H9 (cell line): ENCODE data around the gene KCNJ15. TPM values are rescaled to one million over a fixed set of nuclear protein-coding genes. Genes with fewer than 3 reads are reported as not detected.

Source experiments
- DNase-seq: peaks from one replicate; pipeline ENCODE4 v3.0.0-alpha.2; 2017
- H2AFZ ChIP-seq: one replicate; pipeline ENCODE4 v1.6.1; 2013; ENCODE audit warnings: mild to moderate bottlenecking, low read length, control low read depth, moderate library complexity
- H2AK5ac ChIP-seq: 2 replicates; pipeline ENCODE4 v1.6.1; 2013; ENCODE audit warnings: low read length, control low read depth, mixed read lengths; ENCODE audit not compliant: insufficient read length
- H2BK120ac ChIP-seq: one replicate; pipeline ENCODE4 v1.6.1; 2013; ENCODE audit warnings: low read depth, mild to moderate bottlenecking, low read length, control low read depth, inconsistent platforms; ENCODE audit not compliant: poor library complexity, severe bottlenecking
- H2BK12ac ChIP-seq: 2 replicates; pipeline ENCODE4 v1.6.1; 2013; ENCODE audit warnings: low read length, control low read depth, mixed read lengths, low read depth; ENCODE audit not compliant: insufficient read length
- H2BK15ac ChIP-seq: 2 replicates; pipeline ENCODE4 v1.6.1; 2013; ENCODE audit warnings: low read depth, low read length, control low read depth
- H2BK20ac ChIP-seq: one replicate; pipeline ENCODE4 v1.6.1; 2013; ENCODE audit warnings: low read depth, mild to moderate bottlenecking, low read length, control low read depth, inconsistent platforms; ENCODE audit not compliant: poor library complexity, severe bottlenecking
- H2BK5ac ChIP-seq: 2 replicates; pipeline ENCODE4 v1.6.1; 2013; ENCODE audit warnings: low read length, control low read depth, mixed read lengths; ENCODE audit not compliant: insufficient read length
- H3K14ac ChIP-seq: 2 replicates; pipeline ENCODE4 v1.6.1; 2013; ENCODE audit warnings: low read length, control low read depth; ENCODE audit not compliant: insufficient read depth
- H3K18ac ChIP-seq: 2 replicates; pipeline ENCODE4 v1.6.1; 2013; ENCODE audit warnings: low read depth, mild to moderate bottlenecking, mixed read lengths, low read length, control low read depth; ENCODE audit not compliant: insufficient read length
- H3K23ac ChIP-seq: 2 replicates; pipeline ENCODE4 v1.6.1; 2013; ENCODE audit warnings: low read length, control low read depth, mixed read lengths, low read depth; ENCODE audit not compliant: insufficient read length
- H3K23me2 ChIP-seq: 2 replicates; pipeline ENCODE4 v1.6.1; 2013; ENCODE audit warnings: low read depth, mild to moderate bottlenecking, mixed read lengths, low read length, control low read depth; ENCODE audit not compliant: insufficient read length, poor library complexity, severe bottlenecking
- H3K27ac ChIP-seq: 2 replicates; pipeline ENCODE4 v1.5.1; 2013; ENCODE audit warnings: low read length, control low read depth, mixed read lengths, low read depth; ENCODE audit not compliant: insufficient read length
- H3K27me3 ChIP-seq: 2 replicates; pipeline ENCODE4 v1.6.1; 2013; ENCODE audit warnings: low read length, control low read depth, inconsistent platforms; ENCODE audit not compliant: insufficient read depth
- H3K4ac ChIP-seq: 2 replicates; pipeline ENCODE4 v1.6.1; 2013; ENCODE audit warnings: low read depth, mild to moderate bottlenecking, control low read depth, inconsistent platforms, low read length, moderate library complexity
- H3K4me1 ChIP-seq: 2 replicates; pipeline ENCODE4 v1.6.1; 2013; ENCODE audit warnings: low read length, control low read depth, inconsistent platforms; ENCODE audit not compliant: insufficient read depth
- H3K4me2 ChIP-seq: 2 replicates; pipeline ENCODE4 v1.6.1; 2013; ENCODE audit warnings: low read length, control low read depth, mixed read lengths; ENCODE audit not compliant: insufficient read length, insufficient read depth
- H3K56ac ChIP-seq: 2 replicates; pipeline ENCODE4 v1.6.1; 2013; ENCODE audit warnings: low read depth, mild to moderate bottlenecking, mixed read lengths, low read length, control low read depth; ENCODE audit not compliant: insufficient read length
- H3K79me1 ChIP-seq: 2 replicates; pipeline ENCODE4 v1.6.1; 2013; ENCODE audit warnings: low read depth, mild to moderate bottlenecking, moderate library complexity, low read length, control low read depth, inconsistent platforms; ENCODE audit not compliant: insufficient read depth, poor library complexity, severe bottlenecking
- H3K79me2 ChIP-seq: 2 replicates; pipeline ENCODE4 v1.6.1; 2013; ENCODE audit warnings: low read length, control low read depth, inconsistent platforms; ENCODE audit not compliant: insufficient read depth
- H3K9ac ChIP-seq: 2 replicates; pipeline ENCODE4 v1.6.1; 2013; ENCODE audit warnings: low read length, control low read depth, mixed read lengths; ENCODE audit not compliant: insufficient read length; ENCODE audit errors: extremely low read depth
- H3K9me3 ChIP-seq: one replicate; pipeline ENCODE4 v1.6.1; 2013; ENCODE audit warnings: low read depth, low read length, inconsistent platforms; ENCODE audit not compliant: control insufficient read depth
- H3T11ph ChIP-seq: one replicate; pipeline ENCODE4 v1.6.1; 2013; ENCODE audit warnings: mild to moderate bottlenecking, low read length, control low read depth, inconsistent platforms
- H4K20me1 ChIP-seq: one replicate; pipeline ENCODE4 v1.6.1; 2013; ENCODE audit not compliant: control insufficient read depth, insufficient read length, insufficient read depth
- H4K5ac ChIP-seq: 2 replicates; pipeline ENCODE4 v1.6.1; 2013; ENCODE audit warnings: low read depth, mild to moderate bottlenecking, mixed read lengths, low read length, control low read depth; ENCODE audit not compliant: insufficient read length
- H4K8ac ChIP-seq: replicated peaks from 2 replicates; pipeline ENCODE4 v1.6.1; 2013; ENCODE audit warnings: low read length, control low read depth, mixed read lengths, low read depth; ENCODE audit not compliant: insufficient read length
- H4K91ac ChIP-seq: 2 replicates; pipeline ENCODE4 v1.6.1; 2013; ENCODE audit warnings: low read depth, mild to moderate bottlenecking, moderate library complexity, mixed read lengths, low read length, control low read depth; ENCODE audit not compliant: insufficient read length
- H3K27ac Mint-ChIP-seq, 3 experiments: 2 replicates in 2 of 3; 3 replicates in 1 of 3; pipeline ENCODE4 v1.8.0; 2020 to 2021; ENCODE audit warnings: mixed read lengths in 3 of 3, mild to moderate bottlenecking in 1 of 3, moderate library complexity in 1 of 3
- H3K27me3 Mint-ChIP-seq: 2 replicates; pipeline ENCODE4 v1.8.0; 2021; ENCODE audit warnings: low read depth, mild to moderate bottlenecking, moderate library complexity, mixed read lengths
- H3K36me3 Mint-ChIP-seq, 3 experiments: 2 replicates in 2 of 3; 3 replicates in 1 of 3; pipeline ENCODE4 v1.8.0; 2020 to 2021; ENCODE audit warnings: low read depth in 3 of 3, mixed read lengths in 3 of 3; ENCODE audit not compliant: insufficient read depth in 1 of 3
- H3K4me1 Mint-ChIP-seq, 2 experiments: 2 replicates each; pipeline ENCODE4 v1.8.0; 2020; ENCODE audit warnings: mixed read lengths in 2 of 2
- H3K4me3 Mint-ChIP-seq, 2 experiments: 2 replicates in 1 of 2; 3 replicates in 1 of 2; pipeline ENCODE4 v1.8.0; 2020 to 2021; ENCODE audit warnings: mild to moderate bottlenecking in 2 of 2, mixed read lengths in 2 of 2, moderate library complexity in 1 of 2
- H3K9me3 Mint-ChIP-seq, 2 experiments: 2 replicates in 1 of 2; 3 replicates in 1 of 2; pipeline ENCODE4 v1.8.0; 2020; ENCODE audit warnings: mild to moderate bottlenecking in 2 of 2, mixed read lengths in 2 of 2, moderate library complexity in 1 of 2
- CTCF ChIP-seq: fragments of 200-600 bp; sonication (generic); conservative IDR thresholded peaks from 3 replicates; pipeline ENCODE4 v1.8.0; 2021; ENCODE audit warnings: antibody characterized with exemption, mild to moderate bottlenecking
- WGBS: extraction: QIAGEN DNeasy Blood & Tissue Kit; methylation state at CpG from one replicate; pipeline ENCODE4 v1.1.7; 2013; ENCODE audit warnings: missing lambda C conversion rate, low lambda C conversion rate, mixed read lengths; ENCODE audit not compliant: insufficient read length; ENCODE audit errors: extremely low coverage; 5-methylcytosine and 5-hydroxymethylcytosine counted together
- total RNA-seq: library from RNA; stranded (reverse); gene quantifications from 2 replicates; pipeline ENCODE4 v1.2.1, GENCODE V29; 2021

The KCNJ15 gene
- total RNA-seq, 1 experiment from 2014 or later, result not detected

GRCh38 chr21:38242061-38242460 is 14.7 kb upstream of the KCNJ15 start:
- Histone ChIP-seq H3K4me2 (no peak overlapping the region), H3K56ac (no peak overlapping the region), H2AFZ (no peak overlapping the region), H2AK5ac (no peak overlapping the region), H2BK120ac (no peak overlapping the region), H4K5ac (no peak overlapping the region), H3K9me3 (no peaks in the 10 kb centered on the region), H2BK5ac (no peak overlapping the region), H3K23me2 (no peaks in the 10 kb centered on the region), H3K14ac (no peak overlapping the region), H3K9ac (no peak overlapping the region), H2BK15ac (no peak overlapping the region), H4K8ac (no peak overlapping the region), H3T11ph (no peak overlapping the region), H3K23ac (no peak overlapping the region), H3K4ac (no peak overlapping the region), H2BK12ac (no peak overlapping the region), H4K20me1 (no peaks in the 10 kb centered on the region), H3K27ac (no peak overlapping the region), H3K79me1 (no peaks in the 10 kb centered on the region), H3K4me1 (no peaks in the 10 kb centered on the region), H3K79me2 (no peaks in the 10 kb centered on the region), H4K91ac (no peak overlapping the region), H2BK20ac (no peak overlapping the region), H3K27me3 (no peaks in the 10 kb centered on the region), H3K18ac (no peak overlapping the region)
- H3K9me3 Mint-ChIP-seq, result peaks cover 0 to under 1% of the 10 kb centered on the region in 2 experiments; a peak in 3 of 5 replicates
- H3K4me3 Mint-ChIP-seq, result no peak overlapping the region
- TF ChIP-seq CTCF, result no peak
- H3K27ac Mint-ChIP-seq, result no peak overlapping the region; a peak in 1 of 7 replicates
- WGBS, result no CpG with 5 or more reads among the region's 5 CpGs
- H3K36me3 Mint-ChIP-seq, result no peaks in the 10 kb centered on the region
- H3K4me1 Mint-ChIP-seq, result no peaks in the 10 kb centered on the region
- H3K27me3 Mint-ChIP-seq, result no peaks in the 10 kb centered on the region
- no peak for DNase-seq
